GM21529 (cell line): Measurements from ENCODE around the gene DGAT2L6.

ENCODE experiments used
- ATAC-seq: cut with Tn5 transposase; IDR thresholded peaks from one replicate; pipeline ENCODE4 v1.9.1; 2021; ENCODE audit not compliant: unreplicated experiment

DGAT2L6 gene, protein sequence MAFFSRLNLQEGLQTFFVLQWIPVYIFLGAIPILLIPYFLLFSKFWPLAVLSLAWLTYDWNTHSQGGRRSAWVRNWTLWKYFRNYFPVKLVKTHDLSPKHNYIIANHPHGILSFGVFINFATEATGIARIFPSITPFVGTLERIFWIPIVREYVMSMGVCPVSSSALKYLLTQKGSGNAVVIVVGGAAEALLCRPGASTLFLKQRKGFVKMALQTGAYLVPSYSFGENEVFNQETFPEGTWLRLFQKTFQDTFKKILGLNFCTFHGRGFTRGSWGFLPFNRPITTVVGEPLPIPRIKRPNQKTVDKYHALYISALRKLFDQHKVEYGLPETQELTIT

GRCh38 chrX:70176938-70177533 lies at the start of gene DGAT2L6:
Gene DGAT2L6 (plus strand): TSS chrX:70177483. CDS start chrX:70177583, 100 bp downstream.
- ATAC-seq: peak; percentile 68

DNA sequence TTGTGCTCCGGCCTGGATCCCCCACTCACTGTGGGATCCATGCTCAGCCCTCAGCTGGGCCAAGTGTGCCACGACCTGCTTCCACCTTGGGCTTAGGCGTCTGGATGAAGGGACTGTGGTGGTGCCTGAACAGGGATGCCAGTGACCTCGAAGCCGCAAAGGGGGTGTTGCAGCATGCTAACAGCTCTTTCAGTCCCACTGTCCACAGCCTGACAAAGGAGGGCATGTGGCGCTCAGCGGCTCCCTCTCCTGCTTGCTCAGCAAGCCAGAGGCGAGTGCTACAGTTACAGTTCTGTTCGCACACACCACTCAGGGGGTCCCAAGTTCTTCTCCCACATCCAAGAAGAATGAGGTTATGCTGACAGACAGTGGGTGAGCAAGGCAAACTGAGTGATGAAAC lies 49.2 kb upstream of the DGAT2L6 start:
- no peak for ATAC-seq

GRCh38 chrX:70129816-70130215 lies 47.5 kb upstream of the DGAT2L6 start:
- ATAC-seq: no peak

- ATAC-seq: no peak
Measured at GRCh38 chrX:70132224-70132623, 45.1 kb upstream of the DGAT2L6 start.

DNA sequence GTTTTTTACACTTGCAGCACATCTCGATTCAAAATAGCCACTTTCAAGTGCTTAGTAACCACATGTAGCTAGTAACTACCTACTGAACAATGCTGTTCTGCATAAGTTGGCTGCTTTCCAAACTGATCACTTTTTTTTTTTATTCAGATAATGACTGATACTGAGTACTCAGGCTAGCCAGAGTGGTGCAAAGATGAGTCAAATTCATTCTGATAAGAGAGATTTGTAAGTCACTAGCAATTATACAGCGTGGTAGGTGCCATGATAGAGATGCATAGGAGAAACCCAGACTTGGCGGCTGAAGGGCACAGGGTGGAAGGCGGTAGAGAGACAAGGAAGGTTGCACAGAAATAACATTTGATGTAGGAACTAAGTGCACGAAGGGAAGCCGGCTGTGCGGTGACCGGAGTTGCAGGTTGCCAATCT lies 44.4 kb upstream of the DGAT2L6 start:
- ATAC-seq: no peak

DNA sequence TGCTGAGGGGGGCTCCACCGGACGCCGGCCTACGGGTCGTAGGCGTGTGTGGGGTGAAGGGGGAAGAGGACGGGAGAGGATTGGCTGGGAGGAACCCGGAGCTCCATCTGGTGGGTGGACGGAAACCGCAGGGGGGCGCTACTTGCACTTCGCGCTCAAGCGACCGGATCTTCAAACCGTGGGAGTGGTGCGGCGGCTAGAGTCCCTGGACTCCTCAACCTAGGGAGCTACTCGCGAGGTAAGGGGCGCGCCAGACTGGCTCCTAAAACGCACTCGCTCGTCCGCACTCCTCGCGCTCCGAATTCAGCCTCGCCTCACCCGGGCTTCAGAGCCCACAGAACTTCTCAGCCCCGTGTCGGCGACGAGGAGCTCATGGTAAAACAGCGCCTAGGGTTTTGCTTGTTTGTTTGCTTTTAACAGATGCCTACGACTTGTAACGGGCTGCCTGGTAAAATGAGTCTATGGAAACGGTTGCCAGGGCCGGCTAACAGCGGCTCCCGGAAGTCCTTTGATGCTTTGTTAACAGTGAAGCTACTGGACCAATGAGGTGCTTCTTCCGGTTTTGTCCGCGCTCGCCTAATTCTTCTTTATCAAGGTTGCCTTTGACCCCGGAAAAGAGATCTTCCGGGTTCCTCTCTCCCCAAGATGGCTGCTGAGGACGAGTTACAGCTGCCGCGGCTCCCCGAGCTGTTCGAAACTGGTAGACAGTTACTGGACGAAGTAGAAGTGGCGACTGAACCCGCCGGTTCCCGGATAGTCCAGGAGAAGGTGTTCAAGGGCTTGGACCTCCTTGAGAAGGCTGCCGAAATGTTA lies 43.8 kb upstream of the DGAT2L6 start, which contains the start of gene IGBP1:
Gene IGBP1 (plus strand): TSS at position 145 of the 813 bp plus-strand sequence. CDS start 501 bp downstream, at position 646.
- peak; percentile 89 for ATAC-seq

DNA sequence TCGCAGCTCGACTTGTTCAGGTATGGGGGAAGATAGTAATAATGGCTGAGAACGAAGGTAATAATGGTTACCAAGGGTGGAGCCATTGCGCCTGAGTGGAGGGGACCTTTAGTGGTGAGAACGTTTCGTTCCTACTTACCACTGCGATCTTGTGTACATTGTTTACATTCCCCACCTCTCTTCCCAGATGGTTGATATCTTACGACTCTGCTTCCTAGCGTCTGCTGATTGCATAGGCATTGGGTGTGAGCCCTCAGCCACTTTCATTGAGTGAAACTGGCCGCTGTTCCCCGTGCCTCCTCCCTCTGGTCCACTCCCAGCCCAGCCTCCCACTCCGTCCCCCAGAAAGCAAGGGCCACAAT lies 43.2 kb upstream of the DGAT2L6 start:
- peak; percentile 15 for ATAC-seq

DNA sequence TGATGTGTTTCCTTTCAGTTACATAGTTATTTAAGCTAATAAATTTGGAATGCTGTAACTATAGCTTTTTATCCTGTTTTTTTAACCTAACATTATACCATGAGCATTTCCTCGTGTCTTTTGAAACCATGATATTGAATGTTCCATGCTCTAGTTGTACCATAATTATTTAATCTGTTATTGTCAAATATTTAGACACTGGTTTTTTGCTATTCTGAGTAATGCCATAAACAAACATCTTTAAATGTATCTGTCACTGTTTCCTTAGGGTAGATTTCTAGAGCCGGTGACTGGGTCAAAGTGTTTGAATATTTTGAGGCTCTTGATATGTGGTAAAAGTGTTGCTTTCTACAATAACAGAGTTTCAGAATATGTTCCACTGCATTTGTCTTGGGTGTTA lies 38.7 kb upstream of the DGAT2L6 start:
- no peak for ATAC-seq

GRCh38 chrX:70139736-70140135 lies 37.5 kb upstream of the DGAT2L6 start:
- no peak for ATAC-seq

DNA sequence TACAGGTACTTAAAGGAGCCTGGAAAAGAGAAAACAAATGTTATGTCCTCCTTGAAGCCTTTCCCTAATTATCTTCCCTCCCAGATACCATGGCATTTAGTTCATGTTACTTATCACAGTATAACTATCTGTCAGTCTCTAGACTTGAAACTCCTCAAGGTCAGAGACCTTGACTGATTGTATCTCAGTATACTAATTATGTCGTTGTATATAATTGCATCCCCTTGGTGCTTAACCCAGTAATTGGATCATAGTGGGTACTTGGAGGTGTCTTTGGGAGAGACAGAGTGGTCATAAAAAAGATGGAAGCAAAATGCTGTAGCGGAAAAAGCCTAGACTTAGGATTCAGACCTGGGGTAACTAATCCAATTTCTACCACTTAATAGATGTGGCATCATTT lies 35.9 kb upstream of the DGAT2L6 start:
- ATAC-seq: no peak

- ATAC-seq: no peak
Measured at GRCh38 chrX:70166601-70167590, 10.4 kb upstream of the DGAT2L6 start.

GRCh38 chrX:70168238-70169188 lies 8.8 kb upstream of the DGAT2L6 start:
- ATAC-seq: no peak

- ATAC-seq: no peak
Measured at GRCh38 chrX:70169281-70169680, 8.0 kb upstream of the DGAT2L6 start.

- ATAC-seq: no peak
Measured at GRCh38 chrX:70171624-70172023, 5.7 kb upstream of the DGAT2L6 start.

DNA sequence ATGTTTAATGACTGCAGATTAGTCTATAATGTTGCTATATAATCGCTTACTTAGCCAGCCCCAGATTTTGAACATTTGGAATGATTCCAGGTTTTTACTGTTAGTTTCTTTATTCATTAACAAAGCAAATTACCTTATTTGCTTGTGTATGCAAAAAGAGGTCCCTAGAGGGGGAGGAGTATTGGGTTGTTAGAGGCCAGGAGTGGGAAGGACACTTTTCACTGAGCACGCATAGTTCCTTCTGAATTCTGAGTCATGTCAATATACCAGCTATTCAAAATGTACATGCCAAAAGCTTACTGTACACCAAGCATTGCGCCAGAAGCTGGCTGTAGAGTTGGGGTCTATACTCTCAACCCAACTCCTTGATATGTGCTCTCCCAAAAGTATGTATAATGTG lies 5.1 kb upstream of the DGAT2L6 start:
- ATAC-seq: no peak

DNA sequence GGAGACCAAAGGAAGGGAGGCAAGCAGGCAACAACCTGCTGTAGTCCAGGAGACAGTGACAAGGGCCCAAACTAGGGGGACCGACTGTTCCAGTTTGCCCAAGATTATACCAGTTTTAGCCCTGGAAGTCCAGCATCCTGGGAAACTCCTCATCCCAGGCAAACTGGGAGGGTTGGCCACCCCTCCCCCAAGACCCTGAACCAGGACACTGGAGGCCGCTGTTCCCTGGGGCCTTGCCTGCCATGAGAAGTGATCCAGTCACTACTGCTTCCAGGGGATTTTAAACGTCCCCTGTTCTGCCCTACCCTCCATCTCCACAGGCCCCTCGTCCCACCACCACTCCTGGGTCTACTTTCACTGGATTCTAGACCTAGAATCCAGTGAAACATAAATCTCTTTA lies 4.3 kb upstream of the DGAT2L6 start:
- ATAC-seq: no peak

DNA sequence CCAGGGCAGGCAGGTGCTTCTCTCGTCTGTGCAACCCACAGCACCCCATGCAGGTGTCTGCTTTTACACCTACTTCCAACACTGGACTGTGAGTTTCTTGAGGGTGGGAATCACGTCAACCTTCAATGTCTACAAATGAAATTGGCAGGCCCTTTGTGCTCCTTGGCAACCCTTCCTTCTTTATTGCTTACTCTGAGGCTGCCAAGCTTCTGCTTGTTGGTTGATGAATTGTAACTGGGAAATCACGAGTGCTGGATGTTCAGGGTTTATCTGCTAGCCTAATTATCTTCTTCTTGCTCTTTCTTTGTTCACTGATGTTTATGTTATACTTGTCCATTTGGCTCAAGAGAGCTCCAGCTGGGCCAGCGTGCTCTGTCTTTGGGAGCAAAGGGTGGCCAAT lies 2.5 kb upstream of the DGAT2L6 start:
- ATAC-seq: no peak

DNA sequence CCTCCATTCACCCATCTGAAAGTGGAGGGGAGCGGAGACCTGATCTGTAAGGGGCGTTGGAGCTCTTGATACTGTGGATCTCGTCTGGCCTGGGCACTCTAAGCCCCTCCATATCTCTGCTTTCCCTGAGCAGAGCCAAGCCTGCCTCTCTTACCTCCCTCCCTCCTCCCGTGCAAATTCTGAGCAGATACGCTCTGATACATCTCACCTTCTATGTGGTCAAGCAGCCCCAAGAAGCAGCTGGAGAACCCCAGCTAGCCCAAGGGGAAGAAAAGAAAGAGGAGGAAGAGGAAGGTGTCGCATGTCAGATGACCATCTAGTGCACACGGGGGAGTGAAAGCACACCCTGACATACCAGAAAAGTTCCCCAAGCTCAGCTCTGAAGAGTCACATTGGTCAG lies 1.9 kb upstream of the DGAT2L6 start:
- ATAC-seq: peak; percentile 41

DNA sequence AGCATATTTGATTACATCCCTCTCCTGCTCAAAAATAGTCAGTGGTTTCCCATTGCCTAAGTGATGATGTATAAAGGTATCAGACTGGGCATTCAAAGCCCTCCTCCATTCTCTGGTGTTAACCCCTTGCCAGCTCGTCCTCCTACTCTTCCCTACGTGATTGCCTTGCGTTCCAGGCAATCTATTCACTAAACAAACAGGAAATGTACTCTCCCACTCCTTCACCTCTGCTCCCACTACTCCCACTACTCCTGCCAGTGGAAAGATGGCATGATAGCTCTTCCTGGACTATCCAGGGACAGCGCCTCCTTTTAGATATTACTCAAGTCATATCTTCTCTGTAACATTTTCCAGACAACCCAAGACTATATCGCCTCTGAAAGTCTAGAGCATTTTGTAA lies 5.8 kb downstream of the DGAT2L6 start:
- ATAC-seq: no peak

DNA sequence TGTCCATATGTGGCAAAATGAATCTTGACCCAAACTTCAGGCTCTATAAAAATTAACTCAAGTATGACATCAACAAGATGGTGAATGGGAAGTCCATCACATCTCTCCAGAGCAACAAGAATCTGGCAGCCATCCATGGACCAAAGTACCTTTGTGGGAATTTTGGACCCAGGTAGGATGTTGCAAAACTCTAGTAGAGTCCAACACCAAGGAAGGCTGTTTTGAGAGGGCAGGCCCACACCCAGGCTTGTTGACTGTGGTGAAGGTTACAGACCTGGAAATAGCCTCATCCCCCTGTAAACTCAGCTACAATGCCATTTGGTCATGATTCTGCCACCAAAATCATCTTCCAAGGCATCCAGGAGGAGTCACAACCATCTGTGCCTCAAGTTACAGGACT lies 12.9 kb downstream of the DGAT2L6 start:
- ATAC-seq: no peak
